Stomach (tissue), 9 donors: ENCODE results near the gene ITIH4. TPM values are rescaled to one million over a fixed set of nuclear protein-coding genes. Genes with fewer than 3 reads are reported as not detected.

Experiments
- DNase-seq, 2 donors: peaks; one replicate each; pipeline versions ENCODE4 v3.0.0 to v3.0.0-alpha.2; 2013 to 2019
- H3K27ac ChIP-seq, 5 donors: fragments of 200-600 bp in 4 of 5; sonication (generic) in 4 of 5; one replicate each; pipeline ENCODE4 v1.5.1; 2013 to 2019; ENCODE audit warnings: mild to moderate bottlenecking in 1 of 5, moderate library complexity in 1 of 5
- H3K27me3 ChIP-seq, 3 donors: fragments of 200-600 bp; sonication (generic); one replicate each; pipeline ENCODE4 v1.5.1; 2017 to 2019; ENCODE audit warnings: mixed run types in 1 of 3
- H3K36me3 ChIP-seq, 4 donors: fragments of 200-600 bp; sonication (generic); 1 replicate in 3 of 4; 2 replicates in 1 of 4; pipeline ENCODE4 v1.5.1; 2016 to 2019
- H3K4me1 ChIP-seq, 4 donors: fragments of 200-600 bp; sonication (generic); one replicate each; pipeline ENCODE4 v1.5.1; 2016 to 2019
- H3K4me3 ChIP-seq, 4 donors: fragments of 200-600 bp; sonication (generic) in 3 of 4; one replicate each; pipeline ENCODE4 v1.5.1; 2016 to 2019; ENCODE audit warnings: mild to moderate bottlenecking in 1 of 4
- H3K9me3 ChIP-seq, 4 donors: fragments of 200-600 bp; sonication (generic); one replicate each; pipeline ENCODE4 v1.5.1; 2016 to 2019
- CTCF ChIP-seq, 7 experiments: fragments of 450-650 bp in 4 of 7; fragments of 200-600 bp in 3 of 7; sonication (generic) in 3 of 7; IDR thresholded peaks; one replicate each; pipeline ENCODE4 v1.5.1; 2016 to 2019; ENCODE audit warnings: antibody characterized with exemption in 7 of 7, control low read depth in 2 of 7, mild to moderate bottlenecking in 1 of 7
- EP300 ChIP-seq: sonication (generic); formaldehyde crosslinking; IDR thresholded peaks from one replicate; pipeline ENCODE4 v1.6.1; 2017; ENCODE audit warnings: antibody characterized with exemption
- POLR2A ChIP-seq, 4 donors: fragments of 450-650 bp; IDR thresholded peaks; one replicate each; pipeline ENCODE4 v1.6.1; 2016; ENCODE audit warnings: antibody characterized with exemption in 4 of 4, control low read depth in 2 of 4, mild to moderate bottlenecking in 1 of 4, moderate library complexity in 1 of 4
- POLR2AphosphoS5 ChIP-seq, 3 donors: sonication (generic); formaldehyde crosslinking; IDR thresholded peaks; one replicate each; pipeline ENCODE4 v1.6.1; 2016; ENCODE audit warnings: antibody characterized with exemption in 3 of 3
- WGBS, 5 donors: extraction: QIAGEN DNeasy Blood & Tissue Kit in 3 of 5; methylation state at CpG; one replicate each; pipeline versions ENCODE4 v1.1.5 to v1.1.7; 2013 to 2018; 5-methylcytosine and 5-hydroxymethylcytosine counted together
- intact Hi-C: fragments of 100-400 bp; cut with DNase I; formaldehyde crosslinking; loops from one replicate; pipeline ENCODE4 v1.15.1; 2023; ENCODE audit warnings: low total_unique reads
- polyA plus RNA-seq, 3 donors: library from polyadenylated mRNA; stranded (reverse); fragments of 200-250 nt; gene quantifications; one replicate each; pipeline ENCODE4 v1.2.3, GENCODE V29; 2013
- total RNA-seq, 5 donors: library from RNA; depleted of rRNA; stranded (reverse); fragments of >200 nt; gene quantifications; one replicate each; pipeline versions ENCODE4 v1.1.0 to v1.2.3, GENCODE V29; 2014 to 2016
- donor health status: healthy with polysubstance abuse.
- donor health status: Bipolar disorder and iron deficiency.
- donor health status: healthy.

The ITIH4 gene
- total and polyA plus RNA-seq, 8 donors = 1.7 to 300 (median 18.5) TPM

- H3K27ac ChIP-seq = peak within 1 kb of the TSS in 3 of 5 donors; percentile 4 to 64 (median 42)
- H3K4me1 ChIP-seq = peaks cover 14 to 38% (median 29%) of the 10 kb centered on the region in 4 donors
- no peaks in the 10 kb centered on the region for H3K9me3 ChIP-seq
- H3K4me3 ChIP-seq = peak within 1 kb of the TSS in 2 of 4 donors; percentile 1 to 13
- intact Hi-C loops = no loop called here
- H3K27me3 ChIP-seq = no peaks in the 10 kb centered on the region
- 47 to 75% (median 65%) methylated on average over 3 to 11 of the region's 11 CpGs for WGBS, 5 donors
- no peak for TF ChIP-seq EP300
- peak in 1 of 2 donors; percentile 46 for DNase-seq
- peaks cover 10 to 56% (median 43%) of the 10 kb centered on the region in 4 donors for H3K36me3 ChIP-seq
Measured at GRCh38 chr3:52834871-52835501, 4.5 kb upstream of the ITIH4 start, which contains the start of gene MUSTN1. MUSTN1 (minus strand) TSS chr3:52835019; CDS start chr3:52834948, 71 bp downstream.

- WGBS, 5 donors = 93 to 97% (median 95%) methylated on average over 13 to 14 of the region's 14 CpGs
- no peak overlapping the region for H3K4me3 ChIP-seq
- intact Hi-C loops = no loop called here
Measured at GRCh38 chr3:52833202-52833601, 2.7 kb upstream of the ITIH4 start.

GRCh38 chr3:52831500-52832301 lies 1.2 kb upstream of the ITIH4 start:
- Histone ChIP-seq H3K4me3 (no peak overlapping the region), H3K27me3 (no peaks in the 10 kb centered on the region), H3K4me1 (peaks cover 19 to 49% (median 36%) of the 10 kb centered on the region in 4 donors), H3K9me3 (no peaks in the 10 kb centered on the region), H3K27ac (peak overlapping the region in 4 of 5 donors; percentile 31 to 49 (median 37)), H3K36me3 (peaks cover 9 to 30% (median 19%) of the 10 kb centered on the region in 4 donors)
- TF ChIP-seq POLR2AphosphoS5 (IDR thresholded peaks at IDR 0.05) (no peak), EP300 (no peak), POLR2A (IDR thresholded peaks at IDR 0.05) (no peak), CTCF (IDR thresholded peaks at IDR 0.05) (no peak)
- peak; percentile 31 to 43 for DNase-seq
- intact Hi-C loops = no loop called here
- 54 to 69% (median 57%) methylated on average over 19 to 21 of the region's 21 CpGs for WGBS, 5 donors

More at GRCh38 chr3:52833202-52833601, 2.7 kb upstream of the ITIH4 start:
- Histone ChIP-seq H3K9me3 (no peaks in the 10 kb centered on the region), H3K27ac (no peak overlapping the region), H3K4me1 (peaks cover 15 to 38% (median 29%) of the 10 kb centered on the region in 4 donors), H3K27me3 (no peaks in the 10 kb centered on the region), H3K36me3 (peaks cover 9 to 38% (median 26%) of the 10 kb centered on the region in 4 donors)
- TF ChIP-seq POLR2AphosphoS5 (IDR thresholded peaks at IDR 0.05) (no peak), EP300 (no peak)
- no peak for DNase-seq

- TF ChIP-seq POLR2AphosphoS5 (IDR thresholded peaks at IDR 0.05) (no peak), POLR2A (IDR thresholded peaks at IDR 0.05) (no peak)
- Histone ChIP-seq H3K4me3 (no peak overlapping the region), H3K9me3 (no peaks in the 10 kb centered on the region), H3K27ac (no peak overlapping the region), H3K36me3 (peaks cover 0 to 13% (median 5%) of the 10 kb centered on the region in 4 donors), H3K27me3 (no peaks in the 10 kb centered on the region), H3K4me1 (peaks cover 19 to 49% (median 28%) of the 10 kb centered on the region in 4 donors)
- intact Hi-C loops = no loop called here
- 91 to 95% (median 93%) methylated on average over 10 of the region's 10 CpGs for WGBS, 5 donors
- no peak for DNase-seq
Measured at GRCh38 chr3:52829906-52830463, 487 bp downstream of the ITIH4 start.

- Histone ChIP-seq H3K4me1 (peaks cover 19 to 45% (median 26%) of the 10 kb centered on the region in 4 donors), H3K36me3 (peaks cover 0 to 12% (median 2%) of the 10 kb centered on the region in 4 donors), H3K27ac (no peak overlapping the region), H3K9me3 (no peaks in the 10 kb centered on the region), H3K27me3 (no peaks in the 10 kb centered on the region), H3K4me3 (no peak overlapping the region)
- no peak for TF ChIP-seq POLR2A (IDR thresholded peaks at IDR 0.05)
- TF ChIP-seq POLR2AphosphoS5 (IDR thresholded peaks at IDR 0.05) = no peak
- no peak for TF ChIP-seq CTCF (IDR thresholded peaks at IDR 0.05)
- no peak for TF ChIP-seq EP300
- intact Hi-C loops = no loop called here
- DNase-seq = no peak
- WGBS, 5 donors = 90 to 98% (median 94%) methylated on average over 3 of the region's 3 CpGs
Measured at GRCh38 chr3:52829482-52829881, 990 bp downstream of the ITIH4 start.
